Epidermal melanocyte (primary cell): ENCODE results near the gene PPT1.

Experiments used
- DNase-seq: peaks from one replicate; pipeline ENCODE4 v3.0.0; 2011; ENCODE audit warnings: low spot score; ENCODE audit not compliant: insufficient read length

PPT1 gene

GRCh38 chr1:40032240-40032891 is 64.7 kb downstream of the PPT1 start:
- no peak for DNase-seq

- no peak for DNase-seq
Observed at GRCh38 chr1:40030528-40031135, 66.4 kb downstream of the PPT1 start.

GRCh38 chr1:40029608-40030007 is 67.4 kb downstream of the PPT1 start:
- DNase-seq, result no peak

GRCh38 chr1:40027647-40028046 is 69.4 kb downstream of the PPT1 start:
- no peak for DNase-seq

GRCh38 chr1:40024671-40025070 is 72.4 kb downstream of the PPT1 start:
- no peak for DNase-seq

- no peak for DNase-seq
Observed at GRCh38 chr1:40023379-40023944, 73.6 kb downstream of the PPT1 start.
